ELF-1 (cell line): Measurements from ENCODE around the gene GAS2L2.

Source experiments
- DNase-seq: peaks from one replicate; pipeline ENCODE4 v3.0.0-alpha.2; 2016; ENCODE audit warnings: low read depth, low spot score

The GAS2L2 gene

GRCh38 chr17:35695613-35696012 lies 57.4 kb downstream of the GAS2L2 start:
- DNase-seq: no peak

- DNase-seq: no peak
These were observed 58.1 kb downstream of the GAS2L2 start for GRCh38 chr17:35694906-35695305.
